Fibroblast of skin of back (primary cell): ENCODE measurements around the gene RGP1.
A peak's percentile ranks its signal among the peaks of the same experiment; 100 is the strongest.

Experiments used
- DNase-seq: peaks from one replicate; pipeline ENCODE4 v3.0.0-alpha.2; 2013

RGP1 gene

DNA sequence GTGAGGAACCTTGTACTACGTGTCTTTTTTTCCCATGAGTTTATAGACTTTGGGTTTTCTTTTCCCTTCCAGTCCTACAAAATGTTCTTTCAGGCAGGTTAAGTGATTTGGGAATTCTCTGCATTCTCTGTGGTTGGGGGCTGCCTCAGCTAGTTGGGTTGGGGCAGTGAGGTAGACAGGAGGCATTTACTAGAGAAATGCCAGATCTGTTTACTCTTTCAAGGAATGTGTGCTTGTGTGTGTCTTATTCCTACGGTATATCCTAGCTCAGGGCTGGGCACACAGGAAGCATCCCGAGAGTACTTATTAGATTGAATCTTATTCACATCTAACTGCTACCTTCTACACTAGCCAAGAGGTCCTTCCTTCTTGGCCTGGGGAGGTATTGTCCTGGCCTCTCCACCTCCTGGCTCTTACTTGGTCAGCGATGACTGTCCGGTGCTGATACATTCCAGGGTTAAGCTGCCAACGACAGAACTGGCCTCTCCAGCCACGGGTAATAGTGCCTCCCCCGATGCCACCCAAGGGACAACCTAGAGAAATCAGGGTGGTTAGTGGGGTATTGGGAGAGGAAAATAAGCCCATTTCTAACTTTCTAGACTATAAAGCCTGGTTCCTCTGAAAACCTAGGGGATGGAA is 5.1 kb upstream of the RGP1 start:
- no peak for DNase-seq

DNA sequence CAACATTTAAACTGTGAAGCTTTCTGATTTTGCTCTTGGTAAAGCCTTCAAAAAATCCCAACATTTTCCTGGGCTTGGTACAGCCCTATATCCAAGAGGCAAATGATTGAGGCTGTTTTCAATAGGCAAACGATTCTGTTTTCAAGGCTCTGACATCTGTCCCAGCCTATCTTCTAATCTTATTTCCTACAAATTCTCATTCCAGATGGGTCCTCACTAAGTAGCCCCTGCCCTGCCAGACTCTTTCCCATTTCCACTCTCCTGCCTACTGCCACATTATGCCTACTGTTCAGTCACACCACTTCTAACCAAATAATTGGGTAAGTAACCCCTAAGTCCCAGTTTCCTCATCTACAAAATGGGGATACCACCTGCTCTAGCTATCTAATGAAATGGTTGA is 3.5 kb upstream of the RGP1 start:
- no peak for DNase-seq

DNA sequence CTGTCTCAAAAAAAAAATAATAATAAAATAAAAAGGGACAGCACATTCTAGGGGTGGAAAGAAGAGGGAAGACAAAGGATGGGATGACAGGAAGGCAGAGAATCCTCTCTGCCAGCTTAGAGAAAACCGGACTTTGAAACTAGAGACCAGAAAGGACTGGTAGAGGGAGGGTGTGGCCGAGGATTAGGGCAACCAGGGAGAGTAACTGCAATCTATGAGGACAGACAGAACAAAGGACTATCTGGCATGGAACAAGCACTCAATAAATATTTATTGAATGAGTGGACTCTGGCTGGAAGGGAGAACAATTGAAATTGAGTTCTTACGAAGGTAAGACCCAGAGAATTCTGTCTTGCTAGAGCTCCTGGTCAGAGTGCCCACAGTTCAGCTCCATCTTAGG is 2.5 kb upstream of the RGP1 start:
- DNase-seq = no peak

DNA sequence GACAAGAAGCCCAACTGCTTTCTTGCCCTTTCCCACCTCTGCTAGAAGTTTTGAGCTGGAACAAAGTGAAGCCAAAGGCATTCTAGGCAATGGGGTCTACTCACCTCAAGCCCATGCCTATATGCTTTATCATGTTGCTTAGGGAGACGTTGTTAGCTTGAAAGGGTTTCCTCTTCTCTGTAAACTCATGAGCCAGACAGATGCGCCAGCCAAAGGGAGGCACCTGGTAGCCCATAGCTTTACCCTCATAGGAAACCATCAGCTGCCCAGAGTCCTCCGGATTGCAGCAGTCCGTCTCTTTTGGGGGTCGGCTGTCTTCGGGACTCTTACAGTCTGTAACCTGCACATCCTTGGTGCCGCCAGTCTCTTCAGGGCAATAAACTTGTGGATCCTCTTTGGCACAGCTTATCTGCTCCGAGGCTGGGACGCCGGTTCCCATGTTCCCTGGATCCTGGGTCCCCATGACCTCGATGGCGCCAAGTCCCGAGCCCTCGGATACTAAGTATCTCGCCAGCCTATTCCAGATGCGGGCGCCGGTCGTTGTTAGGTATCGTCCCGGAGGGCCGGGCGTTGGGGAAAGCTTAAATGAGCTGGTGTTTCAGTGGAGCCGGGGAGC is 737 bp upstream of the RGP1 start:
- no peak for DNase-seq

DNA sequence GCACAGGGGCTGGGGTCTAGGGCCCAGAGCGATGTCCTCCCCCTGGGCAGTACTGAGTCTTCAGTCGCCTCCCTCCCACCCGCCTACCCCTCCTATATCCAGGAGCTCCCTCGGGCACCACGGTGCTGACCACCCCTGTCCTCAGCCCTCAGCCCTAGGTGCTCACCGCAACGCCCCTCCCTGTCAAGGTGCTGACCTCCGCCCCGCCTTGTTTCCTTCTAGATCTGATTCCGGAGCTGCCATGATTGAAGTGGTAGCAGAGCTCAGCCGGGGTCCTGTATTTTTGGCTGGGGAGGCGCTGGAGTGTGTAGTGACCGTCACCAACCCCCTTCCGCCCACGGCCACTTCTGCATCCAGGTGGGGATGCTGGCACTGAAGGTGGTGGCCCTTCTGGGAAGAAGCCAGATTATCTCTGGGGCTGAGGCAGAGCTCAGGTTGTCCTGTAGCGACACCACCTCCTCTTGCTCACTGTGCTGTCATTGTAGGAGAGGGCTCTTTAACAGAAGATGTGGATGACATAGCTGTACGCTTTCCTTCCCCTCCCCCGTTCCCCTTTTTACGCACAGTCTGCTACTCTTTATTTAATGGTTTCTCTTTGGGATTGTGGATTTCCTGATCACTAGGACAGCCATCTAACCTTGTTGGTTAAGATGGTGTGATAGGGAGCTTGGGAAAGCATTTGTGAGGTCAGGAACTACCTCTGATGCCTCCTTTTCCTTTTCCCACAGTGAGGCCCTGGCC is 598 bp downstream of the RGP1 start:
- no peak for DNase-seq

DNA sequence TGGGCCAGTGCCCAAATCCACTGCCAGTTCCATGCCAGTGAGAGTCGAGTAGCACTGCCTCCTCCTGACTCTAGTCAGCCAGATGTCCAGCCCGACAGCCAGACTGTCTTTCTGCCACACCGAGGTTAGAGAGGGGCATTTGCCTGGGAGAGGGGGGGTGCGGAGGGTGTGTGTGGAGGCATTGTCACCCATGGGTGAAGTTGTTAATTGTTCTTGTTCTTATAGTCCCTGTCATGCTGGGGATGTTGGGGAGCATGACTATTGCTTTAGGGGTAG is 1.1 kb downstream of the RGP1 start:
- DNase-seq = no peak

DNA sequence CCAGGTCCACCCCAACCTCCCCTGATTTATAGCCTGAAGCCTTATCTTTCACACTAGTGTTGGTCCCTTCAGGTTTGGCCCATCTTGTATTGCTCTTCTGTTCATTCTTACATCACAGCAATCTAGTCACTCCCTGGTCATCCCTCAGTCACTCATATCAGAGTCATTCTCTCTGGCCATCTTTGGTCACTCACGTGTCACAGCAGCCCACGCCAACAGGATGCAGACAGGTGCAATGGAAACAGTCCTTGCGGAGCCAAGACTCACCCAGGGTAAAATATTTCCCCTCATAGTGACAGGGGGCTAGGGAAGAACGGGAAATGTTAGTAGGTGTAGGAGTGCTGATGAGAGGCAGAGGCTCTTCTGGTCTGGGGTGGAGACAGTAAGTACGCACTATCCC is 4.4 kb downstream of the RGP1 start:
- no peak for DNase-seq

DNA sequence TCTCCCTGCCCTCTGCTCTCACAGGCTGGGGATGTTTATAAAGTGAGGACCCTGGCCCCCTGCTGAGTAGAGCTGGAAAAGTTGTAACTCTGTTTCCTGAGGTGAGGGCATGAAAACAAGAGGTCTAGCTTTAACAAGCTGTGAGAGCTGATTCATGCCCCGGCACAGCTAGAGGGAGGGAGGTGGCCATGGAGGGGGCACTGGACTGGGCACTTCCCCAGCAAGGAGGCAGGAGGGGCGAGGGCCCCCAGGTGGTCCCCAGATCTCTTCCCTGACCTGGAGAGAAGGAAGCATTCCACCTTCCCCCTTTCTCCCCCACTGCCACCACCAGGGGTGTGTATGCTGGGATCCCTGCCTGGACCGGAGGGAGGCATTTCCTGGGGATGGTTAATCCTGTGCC is 5.2 kb downstream of the RGP1 start, which contains the start of gene MSMP:
Gene MSMP, minus strand, starts transcription at position 13 of the 400 bp plus-strand sequence. CDS start 147 bp downstream, outside the sequence.
- DNase-seq = no peak

DNA sequence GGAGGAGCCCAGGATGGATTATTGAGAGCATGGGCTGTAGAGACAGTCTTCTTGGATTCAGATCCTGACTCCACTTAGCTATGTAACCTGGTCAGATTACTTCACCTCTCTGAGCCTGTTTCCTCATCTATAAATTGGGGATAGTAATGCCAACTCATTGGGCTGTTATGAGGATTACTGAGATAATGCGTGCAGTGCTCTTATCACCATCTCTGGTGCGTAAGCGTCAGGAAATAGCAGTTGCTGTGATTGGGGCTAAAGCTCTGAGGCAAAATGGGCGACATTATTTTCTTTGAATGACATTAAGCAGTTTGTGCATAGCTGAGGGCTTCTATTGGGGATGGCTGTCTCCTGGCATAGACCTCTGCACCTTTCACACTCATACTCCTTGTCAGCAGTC is 6.0 kb downstream of the RGP1 start:
- no peak for DNase-seq

DNA sequence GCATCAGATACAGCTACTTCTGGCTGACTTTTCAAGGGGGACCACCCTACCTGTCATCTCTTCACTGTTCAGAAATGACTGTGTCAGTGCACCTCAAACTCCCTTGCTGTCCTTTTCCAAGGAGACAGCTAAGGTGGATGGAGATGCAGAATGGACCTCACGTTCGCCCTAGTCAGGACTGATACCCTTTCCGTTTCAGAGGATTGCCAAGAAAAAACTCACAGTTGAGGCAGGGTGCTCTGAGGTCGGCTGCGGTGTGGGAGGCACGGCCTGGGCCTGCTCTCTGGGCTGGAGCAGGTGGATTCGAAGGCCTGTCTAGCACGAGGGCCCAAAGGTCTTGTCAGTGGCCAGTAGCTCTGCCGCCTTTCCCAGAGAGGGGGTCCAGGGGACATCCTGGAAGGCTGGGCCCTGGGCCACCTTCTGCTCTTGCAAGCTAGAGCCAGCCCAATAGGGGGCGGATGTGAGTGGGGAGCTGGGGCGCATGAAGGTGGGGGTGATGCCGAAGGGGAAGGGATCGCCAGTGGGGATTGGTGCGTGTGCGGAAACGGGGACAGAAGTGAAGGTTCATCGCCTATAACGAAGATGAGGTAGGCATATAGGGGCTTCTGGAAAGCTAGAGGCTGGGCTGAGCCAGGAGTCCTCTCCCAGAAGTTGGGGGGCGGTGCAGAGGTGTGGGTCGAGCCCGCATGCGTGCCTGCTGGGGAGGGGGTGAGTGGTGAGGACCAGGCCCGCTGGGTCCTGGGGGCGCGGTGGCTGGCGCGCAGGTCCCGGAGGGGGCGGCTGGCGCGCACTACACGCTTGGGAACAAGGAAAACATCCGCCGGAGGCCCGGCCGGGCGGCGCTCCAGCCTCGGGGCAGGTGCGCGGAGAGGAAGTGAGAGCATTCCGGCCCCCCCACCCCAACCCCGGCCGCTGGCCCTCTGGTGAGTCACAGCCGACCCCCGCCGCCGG is 7.5 kb downstream of the RGP1 start:
- DNase-seq = no peak

DNA sequence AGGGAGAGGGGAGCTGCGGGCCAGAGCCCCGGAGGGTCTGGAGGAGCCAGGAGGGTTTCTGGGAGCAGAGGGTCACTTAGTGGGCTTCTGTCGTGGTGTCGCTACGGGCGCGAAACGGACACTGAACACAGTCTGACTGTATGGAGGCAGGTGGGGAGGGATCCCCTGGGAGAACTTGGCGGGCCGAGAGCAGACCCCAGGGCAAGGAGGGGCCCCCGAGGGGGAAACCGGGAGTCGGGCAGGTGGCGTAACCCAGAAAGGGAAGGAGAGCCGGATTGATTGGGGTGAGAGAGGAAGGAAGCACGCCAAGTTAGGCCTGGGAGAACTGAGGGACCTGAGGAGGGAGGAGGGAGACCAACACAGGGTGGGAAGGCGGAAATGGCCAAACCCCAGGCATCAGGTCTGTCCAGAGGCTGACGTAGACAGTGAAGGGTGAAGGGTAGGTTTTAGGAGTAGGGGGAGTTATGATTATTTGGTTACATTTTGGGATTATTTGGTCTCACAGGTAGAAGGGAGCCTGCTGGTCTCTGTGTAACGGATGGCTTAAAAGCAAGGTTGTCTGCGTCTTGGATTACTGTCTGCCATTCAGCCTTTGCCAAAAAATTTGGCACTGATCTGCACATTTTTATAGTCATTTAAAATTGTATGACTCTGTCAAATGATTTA is 8.3 kb downstream of the RGP1 start:
- no peak for DNase-seq

DNA sequence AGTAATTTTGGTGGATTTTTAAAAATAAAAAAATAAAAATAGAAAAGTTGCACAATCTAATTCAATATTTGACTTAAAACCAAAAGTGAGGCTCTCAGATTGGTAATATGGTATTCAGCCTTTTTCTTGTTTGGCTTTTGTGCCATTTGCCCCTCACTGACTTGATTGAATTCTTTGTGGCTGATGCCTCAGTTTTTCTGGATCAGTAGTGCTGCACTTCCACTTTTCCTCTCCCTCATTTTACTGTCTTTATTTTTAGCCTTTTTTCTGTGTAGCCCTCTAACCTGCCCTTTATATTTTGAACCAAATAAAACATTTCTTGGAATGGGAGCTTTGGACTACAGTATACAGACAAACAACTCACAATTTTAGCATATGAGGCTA is 8.8 kb downstream of the RGP1 start:
- no peak for DNase-seq

DNA sequence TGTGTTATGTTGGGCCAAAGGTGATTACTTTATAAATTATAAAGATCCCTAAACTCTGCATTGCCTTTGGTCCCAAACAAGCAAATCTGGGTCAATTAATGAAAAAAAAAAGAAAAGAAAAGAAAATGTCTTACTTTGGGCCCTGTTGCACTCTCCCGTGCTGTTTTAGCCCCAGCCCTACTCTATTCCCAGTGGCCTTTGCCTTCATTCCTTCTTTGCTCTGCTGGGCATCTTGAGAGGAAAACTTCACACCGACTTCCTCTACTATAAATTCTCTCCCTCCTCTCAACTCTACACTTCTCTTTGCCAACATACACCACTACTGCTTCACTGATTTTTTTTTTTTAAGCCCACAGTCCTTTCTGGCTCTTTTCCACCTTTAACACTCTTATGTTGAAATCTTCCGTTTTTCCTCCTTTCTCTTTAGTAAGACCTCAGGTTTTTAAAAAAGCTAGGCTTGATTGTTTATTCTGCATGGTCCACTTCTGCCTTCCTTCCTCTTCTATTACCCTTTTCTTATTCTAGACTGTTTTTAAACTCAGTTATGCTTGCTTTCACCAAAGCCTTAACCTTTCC is 9.5 kb downstream of the RGP1 start:
- no peak for DNase-seq

DNA sequence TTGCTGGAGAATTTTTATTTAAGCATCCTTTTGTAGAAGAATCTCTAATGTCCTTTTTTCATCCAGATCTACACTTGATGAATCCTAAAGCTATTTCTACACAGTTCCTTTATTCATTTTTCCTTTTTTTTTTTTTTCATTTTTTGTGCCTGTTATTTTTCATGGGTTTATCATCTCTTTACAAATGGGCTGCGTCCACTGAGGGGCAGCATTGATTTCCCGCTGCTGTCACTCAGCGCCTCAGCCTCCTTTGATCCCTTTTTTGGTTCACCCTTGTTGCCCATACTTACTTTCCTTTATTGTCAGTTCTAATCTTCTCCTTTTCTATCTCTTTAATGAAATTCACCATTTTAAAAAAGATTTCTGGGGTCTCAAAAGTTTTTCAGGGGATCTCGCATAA is 10.7 kb downstream of the RGP1 start:
- no peak for DNase-seq

DNA sequence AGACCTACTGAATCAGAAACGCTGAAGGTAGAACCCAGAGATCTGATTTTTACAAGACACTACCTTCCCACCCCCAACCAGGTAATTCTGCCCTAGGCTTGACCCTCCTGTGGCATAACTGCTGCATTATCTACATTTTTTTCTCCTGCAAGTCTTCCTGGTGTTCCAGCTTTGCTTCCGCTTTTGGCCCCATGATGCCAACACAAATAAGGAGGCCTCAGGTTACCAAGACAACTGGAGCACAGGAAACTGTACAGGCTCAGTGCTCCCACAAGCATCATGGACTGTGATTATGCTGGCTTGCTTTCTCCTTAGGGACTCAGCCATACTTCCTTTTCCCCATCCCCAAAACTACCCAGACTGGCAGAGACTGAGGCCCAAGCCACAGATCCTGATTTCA is 11.6 kb downstream of the RGP1 start:
- DNase-seq = peak; percentile 69

DNA sequence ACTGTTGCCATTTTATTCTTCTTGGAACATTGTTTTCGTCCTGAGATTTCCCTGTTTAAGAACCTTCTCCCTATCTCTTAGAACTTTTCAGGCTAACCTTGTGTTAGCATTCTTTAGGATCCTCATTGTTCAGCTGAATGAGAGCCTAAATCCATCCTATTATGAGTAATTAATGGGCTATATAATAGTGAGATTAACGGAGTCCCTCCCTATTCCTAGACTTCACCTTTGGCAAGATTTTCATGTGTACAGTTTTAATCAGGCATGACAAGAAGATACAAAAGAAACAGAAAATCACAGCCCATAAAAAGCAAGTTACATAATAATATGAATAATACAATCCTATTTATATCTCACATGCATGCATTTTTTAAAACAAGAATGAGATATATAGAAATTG is 14.1 kb downstream of the RGP1 start:
- no peak for DNase-seq

DNA sequence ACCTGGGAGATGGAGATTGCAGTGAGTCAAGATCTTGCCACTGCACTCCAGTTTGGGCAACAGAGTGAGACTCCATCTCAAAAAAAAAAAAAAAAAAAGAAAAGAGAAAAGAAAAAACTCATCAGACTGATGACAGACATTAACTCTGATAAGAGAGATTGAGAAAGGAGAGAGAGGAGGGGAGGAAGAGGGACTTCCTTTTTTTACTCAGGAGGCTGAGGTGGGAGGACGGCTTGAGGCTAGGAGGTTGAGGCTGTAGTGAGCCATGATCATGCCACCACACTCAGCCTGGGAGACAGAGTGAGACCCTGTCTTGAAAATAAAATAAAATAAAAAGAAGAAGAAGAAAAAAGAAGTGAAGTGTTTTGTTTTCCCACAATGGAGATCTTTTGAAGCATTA is 14.7 kb downstream of the RGP1 start:
- no peak for DNase-seq

DNA sequence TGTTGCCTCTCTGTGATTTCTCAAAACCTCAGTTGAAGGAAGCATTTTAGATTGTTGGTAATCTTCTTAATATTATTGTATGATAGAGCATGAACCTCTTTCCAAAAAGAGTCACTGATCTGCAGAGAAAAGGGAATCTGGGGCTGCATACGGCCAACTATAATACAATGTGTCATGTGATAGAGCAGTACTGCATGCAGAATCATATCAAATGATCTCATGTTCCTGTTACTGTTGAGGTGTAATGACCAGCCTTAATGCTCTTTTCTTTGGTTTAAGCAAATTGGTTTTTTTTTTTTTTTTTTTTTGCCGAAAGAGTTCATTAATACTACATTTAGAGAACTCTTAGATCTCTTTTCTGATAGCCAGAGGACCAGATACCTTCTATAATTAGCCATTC is 17.9 kb downstream of the RGP1 start:
- DNase-seq = no peak

DNA sequence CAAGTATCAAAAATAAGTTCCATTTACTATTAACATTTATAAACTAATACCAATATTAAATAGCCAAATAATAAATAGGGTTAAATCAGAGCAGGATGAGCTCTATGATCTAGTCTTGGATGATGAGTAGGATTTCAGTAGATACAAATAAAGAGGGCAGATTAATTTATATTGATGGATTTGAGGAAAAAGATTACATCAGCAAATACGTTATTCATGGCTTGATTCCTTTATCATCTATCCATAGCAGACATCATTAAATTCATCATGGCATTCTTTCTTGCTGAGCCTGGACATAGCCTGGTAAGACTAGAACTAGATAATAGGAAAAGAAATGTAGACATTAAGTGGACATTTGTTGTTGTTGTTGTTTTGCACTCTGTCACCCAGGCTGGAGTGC is 18.4 kb downstream of the RGP1 start:
- no peak for DNase-seq

DNA sequence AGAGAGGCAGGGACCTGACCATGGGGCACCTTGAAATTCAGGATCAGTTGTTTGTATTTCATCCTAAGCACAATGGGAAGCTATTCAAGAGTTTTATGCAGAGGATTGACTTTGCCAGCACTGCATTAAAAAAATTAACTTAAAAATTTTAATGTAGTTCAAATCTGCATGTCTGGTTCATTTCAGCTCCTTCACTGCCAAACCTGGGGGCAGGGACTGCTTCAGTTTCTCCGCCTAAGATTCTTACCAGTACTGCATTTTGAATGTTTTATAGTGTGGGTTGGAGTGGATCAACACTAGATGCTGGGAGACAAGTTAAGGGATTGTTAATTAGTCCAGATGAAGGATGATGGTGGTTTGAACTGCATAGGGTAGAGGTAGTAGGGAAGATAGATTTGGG is 20.7 kb downstream of the RGP1 start:
- no peak for DNase-seq

DNA sequence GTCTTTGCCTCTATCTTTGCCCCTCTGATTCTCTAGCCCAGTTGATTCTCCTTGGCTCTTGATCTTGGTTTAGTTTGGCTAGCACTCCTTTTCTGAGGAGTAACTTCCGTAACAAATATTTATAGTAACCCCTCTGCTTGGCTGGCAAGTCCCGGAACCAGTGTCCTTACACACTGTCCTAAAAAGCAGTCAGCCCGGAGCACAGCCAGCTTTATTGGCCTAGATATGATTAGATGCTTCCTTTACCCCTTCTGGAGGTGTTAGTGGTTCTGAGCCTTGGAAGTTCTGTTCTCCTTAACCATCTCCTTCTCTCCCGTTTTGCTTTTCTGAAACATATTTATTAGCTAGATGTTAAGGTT is 22.0 kb downstream of the RGP1 start:
- no peak for DNase-seq

DNA sequence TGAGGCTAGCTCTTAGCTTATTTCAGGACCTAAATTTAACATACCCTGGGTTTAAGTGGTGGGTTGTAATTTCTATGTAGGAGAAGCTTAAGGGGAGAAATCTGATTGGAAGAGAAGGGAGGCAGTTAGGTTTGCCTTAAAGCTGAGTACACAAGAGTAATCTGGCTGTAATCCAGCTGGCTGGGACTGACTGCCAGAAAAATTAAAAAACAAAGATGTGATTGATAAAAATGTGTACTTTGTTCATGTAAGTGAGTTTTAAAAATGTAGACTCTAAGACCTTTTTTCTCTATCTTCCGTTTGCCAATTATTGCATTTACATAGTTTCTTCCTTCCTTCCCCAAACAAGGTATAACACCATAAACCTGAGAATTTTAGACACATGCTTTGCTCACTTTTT is 22.4 kb downstream of the RGP1 start:
- no peak for DNase-seq
